Measurements from ENCODE around the gene SREBF1.

The SREBF1 gene

GRCh38 chr17:17792037-17792550, 44.7 kb downstream of the SREBF1 start:
- no peak for DNase-seq

GRCh38 chr17:17790637-17791464, 45.9 kb downstream of the SREBF1 start:
- DNase-seq: no peak

GRCh38 chr17:17789828-17790636, 46.8 kb downstream of the SREBF1 start:
- DNase-seq: no peak

GRCh38 chr17:17789410-17789809, 47.4 kb downstream of the SREBF1 start:
- no peak for DNase-seq

GRCh38 chr17:17788967-17789366, 47.8 kb downstream of the SREBF1 start:
- no peak for DNase-seq

GRCh38 chr17:17787568-17787967, 49.2 kb downstream of the SREBF1 start:
- DNase-seq: no peak

GRCh38 chr17:17786998-17787397, 49.8 kb downstream of the SREBF1 start:
- no peak for DNase-seq

- no peak for DNase-seq
Observed at GRCh38 chr17:17785407-17785806, 51.4 kb downstream of the SREBF1 start.

GRCh38 chr17:17784657-17785267, 52.0 kb downstream of the SREBF1 start:
- no peak for DNase-seq

GRCh38 chr17:17783825-17784656, 52.7 kb downstream of the SREBF1 start:
- DNase-seq: no peak

GRCh38 chr17:17783116-17783824, 53.5 kb downstream of the SREBF1 start:
- DNase-seq: peak; percentile 71

GRCh38 chr17:17782523-17783115, 54.2 kb downstream of the SREBF1 start:
- no peak for DNase-seq

- peak; percentile 51 for DNase-seq
Observed at GRCh38 chr17:17781591-17782496, 54.9 kb downstream of the SREBF1 start.

GRCh38 chr17:17780922-17781590, 55.7 kb downstream of the SREBF1 start:
- DNase-seq: no peak

GRCh38 chr17:17779015-17779611, 57.7 kb downstream of the SREBF1 start:
- DNase-seq: no peak

GRCh38 chr17:17778308-17779014, 58.3 kb downstream of the SREBF1 start:
- DNase-seq: no peak

GRCh38 chr17:17776889-17777288, 59.9 kb downstream of the SREBF1 start:
- no peak for DNase-seq
